ENCODE data around the gene HHEX.
A peak's percentile ranks its signal among the peaks of the same experiment; 100 is the strongest.

The HHEX gene

DNA sequence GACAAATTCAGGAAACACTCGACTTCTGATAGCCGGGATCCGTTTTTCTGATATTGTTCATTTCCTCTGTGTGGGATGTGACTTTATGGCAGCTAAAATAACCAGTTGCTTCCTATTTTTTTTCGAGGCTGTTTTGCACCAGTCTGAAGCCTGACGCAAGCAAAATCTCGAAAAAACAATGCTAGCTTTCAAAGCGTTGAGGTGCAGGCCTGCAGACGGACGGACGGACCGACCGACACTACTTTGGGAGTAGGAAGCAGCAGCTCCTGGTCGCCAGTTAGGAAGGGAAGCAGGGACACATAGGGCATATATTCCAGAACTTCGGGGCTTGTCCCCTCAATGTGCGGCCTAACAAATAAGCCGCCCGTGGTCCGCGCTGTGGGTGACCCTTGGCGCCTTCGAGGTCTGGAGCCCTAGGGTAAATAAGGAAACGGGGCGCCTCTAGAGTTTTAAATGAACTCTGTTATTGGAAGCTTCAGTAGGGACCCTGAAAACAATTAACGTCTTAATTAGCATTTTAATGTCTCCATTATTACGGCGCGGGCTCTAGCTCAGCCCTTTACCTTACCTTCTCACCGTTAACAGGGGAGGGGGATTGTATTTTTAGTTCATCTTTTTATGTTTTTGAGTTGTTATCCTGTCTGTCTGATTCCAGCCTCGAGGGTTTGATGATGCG lies 1.3 kb downstream of the HHEX start:
- Histone ChIP-seq H3K9ac (ENCODE audit: low read length) (no peak overlapping the region), H3K79me1 (ENCODE audit: low read length) (no peaks in the 10 kb centered on the region), H3K27me3 (ENCODE audit: insufficient read depth, low read length) (peaks cover 59% of the 10 kb centered on the region), H3K18ac (ENCODE audit: low read length) (no peak overlapping the region), H2BK5ac (ENCODE audit: low read depth, low read length, poor library complexity) (no peak overlapping the region), H3K4me2 (ENCODE audit: low read length) (peak overlapping the region; percentile 68), H3K4me3 (ENCODE audit: low read depth, low read length) (no peak overlapping the region), H3K23ac (ENCODE audit: low read length) (no peak overlapping the region), H3K36me3 (ENCODE audit: control insufficient read depth in 1 of 2, insufficient read depth in 2 of 2, low read length in 2 of 2) (no peaks in the 10 kb centered on the region), H3K9me3 (ENCODE audit: insufficient read depth, low read depth, low read length) (peaks cover 5% of the 10 kb centered on the region), H2AK5ac (ENCODE audit: low read length) (no peak overlapping the region), H2BK120ac (ENCODE audit: insufficient read depth, low read length, poor library complexity) (no peak overlapping the region), H4K91ac (ENCODE audit: low read depth, low read length) (no peak overlapping the region), H4K8ac (ENCODE audit: low read depth, low read length) (no peak overlapping the region), H3K14ac (ENCODE audit: low read length) (no peak overlapping the region), H3K79me2 (ENCODE audit: control insufficient read depth, insufficient read depth, low read length, poor library complexity) (no peaks in the 10 kb centered on the region), H3K27ac (ENCODE audit: low read depth, low read length) (no peak overlapping the region), H3K4ac (ENCODE audit: low read depth, low read length) (no peak overlapping the region), H4K12ac (ENCODE audit: low read depth, low read length) (no peak overlapping the region), H2AFZ (ENCODE audit: insufficient read depth, low read length, poor library complexity) (no peak overlapping the region), H2BK12ac (ENCODE audit: low read length) (no peak overlapping the region), H3K4me1 (ENCODE audit: control insufficient read depth in 1 of 2, insufficient read depth in 2 of 2, low read length in 2 of 2) (peaks cover 21 to 26% of the 10 kb centered on the region in 2 experiments)
- WGBS (ENCODE audit: extremely low coverage, insufficient coverage, insufficient read length), result no CpG with 5 or more reads among the region's 30 CpGs
- peak in 1 of 2 donors; percentile 21 for DNase-seq

DNA sequence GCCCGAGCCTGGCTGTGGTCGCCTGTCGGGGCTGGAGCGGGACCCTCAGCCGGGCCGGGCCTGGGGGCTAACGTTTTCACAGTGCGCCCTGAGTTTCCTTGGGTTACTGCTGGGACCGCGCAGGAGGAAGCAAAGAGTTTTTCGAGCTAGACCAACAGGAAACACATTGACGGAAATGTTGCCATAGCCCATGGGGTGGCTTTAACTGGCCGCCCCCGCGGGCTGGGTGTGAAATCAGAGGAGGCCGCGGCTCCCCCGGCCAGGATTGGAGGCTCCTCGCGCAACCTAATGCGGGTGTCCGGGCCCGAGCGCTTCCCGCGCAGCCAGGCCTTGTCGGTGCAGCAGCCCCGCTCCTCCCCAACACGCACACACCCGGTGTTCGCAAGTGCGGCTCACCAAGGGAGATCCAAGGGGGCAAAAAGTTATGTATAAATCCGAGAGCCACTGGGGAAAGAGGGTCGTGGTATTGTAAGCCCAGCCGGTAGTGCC lies 1.9 kb downstream of the HHEX start:
- no CpG with 5 or more reads among the region's 35 CpGs for WGBS (ENCODE audit: extremely low coverage, insufficient coverage, insufficient read length)

DNA sequence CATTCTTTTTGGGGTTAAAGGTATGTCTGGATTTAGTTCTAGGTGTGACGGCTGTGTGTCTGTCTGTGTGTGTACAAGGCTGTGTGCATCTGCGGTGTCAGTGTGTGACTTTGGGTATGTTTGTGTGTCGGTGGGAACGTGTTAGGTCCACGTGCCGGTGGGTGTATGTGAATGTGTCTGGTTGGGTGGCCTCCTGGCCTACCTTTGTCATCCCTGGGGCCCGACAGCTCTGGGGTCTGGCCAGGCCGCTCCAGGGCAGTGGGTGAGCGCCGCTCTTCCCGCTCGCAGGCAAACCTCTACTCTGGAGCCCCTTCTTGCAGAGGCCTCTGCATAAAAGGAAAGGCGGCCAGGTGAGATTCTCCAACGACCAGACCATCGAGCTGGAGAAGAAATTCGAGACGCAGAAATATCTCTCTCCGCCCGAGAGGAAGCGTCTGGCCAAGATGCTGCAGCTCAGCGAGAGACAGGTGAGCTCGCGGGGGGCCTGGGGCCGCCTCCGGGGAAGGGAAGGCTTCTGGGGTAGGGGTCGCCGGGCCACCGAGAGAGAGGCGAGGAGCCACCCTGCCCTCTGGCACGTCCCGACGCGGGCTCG lies 2.4 kb downstream of the HHEX start:
- Histone ChIP-seq H2AFZ (ENCODE audit: insufficient read depth, low read length, poor library complexity) (no peak overlapping the region), H3K4ac (ENCODE audit: low read depth, low read length) (no peak overlapping the region), H3K9ac (ENCODE audit: low read length) (no peak overlapping the region), H4K12ac (ENCODE audit: low read depth, low read length) (no peak overlapping the region), H2AK5ac (ENCODE audit: low read length) (no peak overlapping the region), H4K8ac (ENCODE audit: low read depth, low read length) (no peak overlapping the region), H3K4me1 (ENCODE audit: control insufficient read depth in 1 of 2, insufficient read depth in 2 of 2, low read length in 2 of 2) (peaks cover 21 to 26% of the 10 kb centered on the region in 2 experiments), H3K14ac (ENCODE audit: low read length) (no peak overlapping the region), H3K36me3 (ENCODE audit: control insufficient read depth in 1 of 2, insufficient read depth in 2 of 2, low read length in 2 of 2) (no peaks in the 10 kb centered on the region), H2BK120ac (ENCODE audit: insufficient read depth, low read length, poor library complexity) (no peak overlapping the region), H3K79me2 (ENCODE audit: control insufficient read depth, insufficient read depth, low read length, poor library complexity) (no peaks in the 10 kb centered on the region), H3K9me3 (ENCODE audit: insufficient read depth, low read depth, low read length) (peaks cover 5% of the 10 kb centered on the region), H3K18ac (ENCODE audit: low read length) (no peak overlapping the region), H2BK5ac (ENCODE audit: low read depth, low read length, poor library complexity) (no peak overlapping the region), H3K23ac (ENCODE audit: low read length) (no peak overlapping the region), H3K4me3 (ENCODE audit: low read depth, low read length) (no peak overlapping the region), H3K4me2 (ENCODE audit: low read length) (peak overlapping the region; percentile 45), H3K79me1 (ENCODE audit: low read length) (no peaks in the 10 kb centered on the region), H3K27me3 (ENCODE audit: insufficient read depth, low read length) (peaks cover 70% of the 10 kb centered on the region), H4K91ac (ENCODE audit: low read depth, low read length) (no peak overlapping the region), H3K27ac (ENCODE audit: low read depth, low read length) (no peak overlapping the region), H2BK12ac (ENCODE audit: low read length) (no peak overlapping the region)
- no peak for DNase-seq
- WGBS (ENCODE audit: extremely low coverage, insufficient coverage, insufficient read length), result no CpG with 5 or more reads among the region's 34 CpGs

More for the DNA sequence above, 1.9 kb downstream of the HHEX start:
- peaks cover 65% of the 10 kb centered on the region for H3K27me3 ChIP-seq (ENCODE audit: insufficient read depth, low read length)
- H3K36me3 ChIP-seq (ENCODE audit: control insufficient read depth in 1 of 2, insufficient read depth in 2 of 2, low read length in 2 of 2), result no peaks in the 10 kb centered on the region
- H4K12ac ChIP-seq (ENCODE audit: low read depth, low read length), result no peak overlapping the region
- peaks cover 21 to 26% of the 10 kb centered on the region in 2 experiments for H3K4me1 ChIP-seq (ENCODE audit: control insufficient read depth in 1 of 2, insufficient read depth in 2 of 2, low read length in 2 of 2)
- H3K4me2 ChIP-seq (ENCODE audit: low read length), result peak overlapping the region; percentile 6
- H2AFZ ChIP-seq (ENCODE audit: insufficient read depth, low read length, poor library complexity), result no peak overlapping the region
- no peak overlapping the region for H2BK120ac ChIP-seq (ENCODE audit: insufficient read depth, low read length, poor library complexity)
- no peak overlapping the region for H3K9ac ChIP-seq (ENCODE audit: low read length)
- H3K14ac ChIP-seq (ENCODE audit: low read length), result no peak overlapping the region
- H4K8ac ChIP-seq (ENCODE audit: low read depth, low read length), result no peak overlapping the region
- H2AK5ac ChIP-seq (ENCODE audit: low read length), result no peak overlapping the region
- H3K79me2 ChIP-seq (ENCODE audit: control insufficient read depth, insufficient read depth, low read length, poor library complexity), result no peaks in the 10 kb centered on the region
- peak overlapping the region; percentile 8 for H3K4me3 ChIP-seq (ENCODE audit: low read depth, low read length)
- H2BK5ac ChIP-seq (ENCODE audit: low read depth, low read length, poor library complexity), result no peak overlapping the region
- no peak overlapping the region for H2BK12ac ChIP-seq (ENCODE audit: low read length)
- H3K27ac ChIP-seq (ENCODE audit: low read depth, low read length), result no peak overlapping the region
- H3K18ac ChIP-seq (ENCODE audit: low read length), result no peak overlapping the region
- H3K9me3 ChIP-seq (ENCODE audit: insufficient read depth, low read depth, low read length), result peaks cover 5% of the 10 kb centered on the region
- no peak overlapping the region for H3K4ac ChIP-seq (ENCODE audit: low read depth, low read length)
- no peak overlapping the region for H4K91ac ChIP-seq (ENCODE audit: low read depth, low read length)
- DNase-seq, result peak in 1 of 2 donors; percentile 8
- H3K79me1 ChIP-seq (ENCODE audit: low read length), result no peaks in the 10 kb centered on the region
- no peak overlapping the region for H3K23ac ChIP-seq (ENCODE audit: low read length)

DNA sequence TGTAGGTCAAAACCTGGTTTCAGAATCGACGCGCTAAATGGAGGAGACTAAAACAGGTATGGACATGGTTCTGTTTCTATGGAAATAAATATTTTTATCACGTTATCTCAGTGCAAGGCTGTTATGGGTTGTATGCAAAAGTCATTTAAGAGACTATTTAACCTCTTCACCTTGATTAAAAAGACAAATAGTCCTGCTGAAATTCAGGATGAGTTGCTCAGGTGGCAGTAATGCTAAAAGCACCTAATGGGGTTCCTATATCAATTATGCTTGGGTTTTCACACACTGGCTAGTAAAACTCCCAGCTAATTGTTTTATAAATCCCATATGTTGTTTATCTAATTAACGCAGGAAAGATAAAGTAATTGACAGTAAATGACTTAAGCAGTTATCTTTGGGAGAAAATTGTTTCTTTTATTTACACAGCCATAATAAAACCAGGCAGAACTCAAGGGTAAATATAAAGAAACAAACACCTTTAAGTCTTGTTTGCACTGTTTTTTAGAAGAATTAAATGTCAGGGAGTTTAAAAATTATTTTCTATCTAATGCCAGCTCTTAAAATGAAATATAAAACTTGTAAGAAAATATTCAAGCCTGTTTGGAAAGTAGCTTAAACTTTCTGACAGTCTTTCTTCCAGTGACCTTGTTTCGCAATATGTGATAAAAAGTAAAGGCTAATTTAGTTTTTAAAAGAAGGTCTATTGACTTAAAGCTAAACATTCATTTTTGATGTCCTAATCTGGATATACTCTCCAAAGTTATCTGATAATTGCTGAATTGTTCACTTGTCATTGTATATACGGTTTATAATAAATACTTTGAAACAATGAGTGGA lies 3.2 kb downstream of the HHEX start:
- WGBS (ENCODE audit: extremely low coverage, insufficient coverage, insufficient read length), result no CpG with 5 or more reads among the region's 7 CpGs

More for the DNA sequence above, 3.2 kb downstream of the HHEX start:
- no peak overlapping the region for H4K12ac ChIP-seq (ENCODE audit: low read depth, low read length)
- no peak overlapping the region for H3K27ac ChIP-seq (ENCODE audit: low read depth, low read length)
- H3K27me3 ChIP-seq (ENCODE audit: insufficient read depth, low read length), result peaks cover 68% of the 10 kb centered on the region
- H3K23ac ChIP-seq (ENCODE audit: low read length), result no peak overlapping the region
- no peak overlapping the region for H2BK12ac ChIP-seq (ENCODE audit: low read length)
- no peak overlapping the region for H4K8ac ChIP-seq (ENCODE audit: low read depth, low read length)
- H3K4ac ChIP-seq (ENCODE audit: low read depth, low read length), result no peak overlapping the region
- no peak overlapping the region for H3K4me3 ChIP-seq (ENCODE audit: low read depth, low read length)
- no peaks in the 10 kb centered on the region for H3K79me2 ChIP-seq (ENCODE audit: control insufficient read depth, insufficient read depth, low read length, poor library complexity)
- H3K36me3 ChIP-seq (ENCODE audit: control insufficient read depth in 1 of 2, insufficient read depth in 2 of 2, low read length in 2 of 2), result no peaks in the 10 kb centered on the region
- H3K4me2 ChIP-seq (ENCODE audit: low read length), result peak overlapping the region; percentile 45
- H3K9ac ChIP-seq (ENCODE audit: low read length), result no peak overlapping the region
- H2AK5ac ChIP-seq (ENCODE audit: low read length), result no peak overlapping the region
- DNase-seq, result no peak
- no peak overlapping the region for H4K91ac ChIP-seq (ENCODE audit: low read depth, low read length)
- peaks cover 5% of the 10 kb centered on the region for H3K9me3 ChIP-seq (ENCODE audit: insufficient read depth, low read depth, low read length)
- no peak overlapping the region for H2AFZ ChIP-seq (ENCODE audit: insufficient read depth, low read length, poor library complexity)
- H3K79me1 ChIP-seq (ENCODE audit: low read length), result no peaks in the 10 kb centered on the region
- peaks cover 21 to 26% of the 10 kb centered on the region in 2 experiments for H3K4me1 ChIP-seq (ENCODE audit: control insufficient read depth in 1 of 2, insufficient read depth in 2 of 2, low read length in 2 of 2)
- H3K18ac ChIP-seq (ENCODE audit: low read length), result no peak overlapping the region
- H2BK120ac ChIP-seq (ENCODE audit: insufficient read depth, low read length, poor library complexity), result no peak overlapping the region
- H2BK5ac ChIP-seq (ENCODE audit: low read depth, low read length, poor library complexity), result no peak overlapping the region
- no peak overlapping the region for H3K14ac ChIP-seq (ENCODE audit: low read length)
